IMR-90 (cell line): ENCODE data around the gene NAPB. TPM values are rescaled to one million over a fixed set of nuclear protein-coding genes. Genes with fewer than 3 reads are reported as not detected.

Source experiments
- ATAC-seq: fragments of 200-7000 bp; cut with Tn5 transposase; 2 replicates; pipeline ENCODE4 v1.9.1; 2020; ENCODE audit warnings: low read depth, mild to moderate bottlenecking, moderate library complexity
- BruUV-seq: library from RNA; stranded (reverse); fragments of 400-500 nt; replicated peaks from 2 replicates; lab custom pipeline; 2021; lab: Mats Ljungman, UMichigan
- CTCF ChIA-PET: fragments of 300-600 bp; formaldehyde crosslinking; extraction: SDS; loops from one replicate; lab custom pipeline; 2021; ENCODE audit warnings: antibody characterized with exemption; lab: Yijun Ruan, JAX
- POLR2A ChIA-PET: fragments of 300-600 bp; sonication (Branson Sonifier 250); formaldehyde crosslinking; loops from one replicate; lab custom pipeline; 2022; ENCODE audit warnings: antibody characterized with exemption; ENCODE audit not compliant: unreplicated experiment; lab: Charles Lee
- DNase-seq: peaks from one replicate; pipeline ENCODE4 v3.0.0; 2013
- H2AFZ ChIP-seq: replicated peaks from 2 replicates; pipeline ENCODE3; 2013; ENCODE audit warnings: low read length, mild to moderate bottlenecking; ENCODE audit not compliant: poor library complexity
- H2AK5ac ChIP-seq: 2 replicates; pipeline ENCODE4 v1.6.1; 2013; ENCODE audit warnings: low read depth, low read length, inconsistent platforms
- H2AK9ac ChIP-seq: replicated peaks from 2 replicates; pipeline ENCODE3; 2013; ENCODE audit warnings: mild to moderate bottlenecking, low read depth, low read length, moderate library complexity; ENCODE audit not compliant: poor library complexity
- H2BK120ac ChIP-seq: 2 replicates; pipeline ENCODE4 v1.6.1; 2013; ENCODE audit warnings: low read depth, low read length, inconsistent platforms
- H2BK15ac ChIP-seq: 3 replicates; pipeline ENCODE4 v1.6.1; 2013; ENCODE audit warnings: low read depth, low read length, inconsistent platforms
- H2BK20ac ChIP-seq: 2 replicates; pipeline ENCODE4 v1.6.1; 2013; ENCODE audit warnings: low read depth, mild to moderate bottlenecking, inconsistent platforms, low read length, moderate library complexity
- H2BK5ac ChIP-seq: 2 replicates; pipeline ENCODE4 v1.6.1; 2013; ENCODE audit warnings: mild to moderate bottlenecking, low read depth, low read length, inconsistent platforms; ENCODE audit not compliant: poor library complexity, severe bottlenecking
- H3K14ac ChIP-seq: replicated peaks from 2 replicates; pipeline ENCODE4 v1.6.1; 2013; ENCODE audit warnings: low read depth, low read length, inconsistent platforms
- H3K18ac ChIP-seq: 2 replicates; pipeline ENCODE4 v1.6.1; 2013; ENCODE audit warnings: low read depth, low read length, control low read depth
- H3K23ac ChIP-seq: 2 replicates; pipeline ENCODE4 v1.6.1; 2013; ENCODE audit warnings: low read depth, low read length, inconsistent platforms
- H3K27ac ChIP-seq: 2 replicates; pipeline ENCODE4 v1.5.1; 2013; ENCODE audit warnings: mild to moderate bottlenecking, control low read depth, low read length; ENCODE audit not compliant: insufficient read depth
- H3K27me3 ChIP-seq: 2 replicates; pipeline ENCODE4 v1.6.1; 2013; ENCODE audit warnings: low read length; ENCODE audit not compliant: control insufficient read depth, insufficient read depth
- H3K36me3 ChIP-seq: 2 replicates; pipeline ENCODE4 v1.6.1; 2013; ENCODE audit warnings: low read length, mixed read lengths; ENCODE audit not compliant: control insufficient read depth, insufficient read depth
- H3K4ac ChIP-seq: 2 replicates; pipeline ENCODE4 v1.6.1; 2013; ENCODE audit warnings: low read depth, low read length, inconsistent platforms
- H3K4me1 ChIP-seq: 2 replicates; pipeline ENCODE4 v1.6.1; 2013; ENCODE audit warnings: low read length, mixed read lengths; ENCODE audit not compliant: control insufficient read depth, insufficient read depth
- H3K4me2 ChIP-seq: 2 replicates; pipeline ENCODE4 v1.6.1; 2013; ENCODE audit warnings: low read depth, mild to moderate bottlenecking, control low read depth, low read length, moderate library complexity
- H3K4me3 ChIP-seq: 2 replicates; pipeline ENCODE4 v1.5.1; 2013; ENCODE audit warnings: low read depth, mild to moderate bottlenecking, control low read depth, low read length, moderate library complexity; ENCODE audit not compliant: insufficient read depth
- H3K56ac ChIP-seq: 2 replicates; pipeline ENCODE4 v1.6.1; 2013; ENCODE audit warnings: low read length, inconsistent platforms; ENCODE audit not compliant: insufficient read depth; ENCODE audit errors: extremely low read depth
- H3K79me1 ChIP-seq, 2 experiments: 2 replicates each; pipeline ENCODE4 v1.6.1; 2013; ENCODE audit warnings: low read length in 2 of 2, inconsistent platforms in 1 of 2, low read depth in 1 of 2
- H3K9ac ChIP-seq: 2 replicates; pipeline ENCODE4 v1.6.1; 2013; ENCODE audit warnings: low read depth, low read length, control low read depth
- H3K9me1 ChIP-seq: 2 replicates; pipeline ENCODE4 v1.6.1; 2013; ENCODE audit warnings: low read length, inconsistent platforms; ENCODE audit not compliant: insufficient read depth
- H3K9me3 ChIP-seq: 2 replicates; pipeline ENCODE4 v1.6.1; 2013; ENCODE audit warnings: low read length; ENCODE audit not compliant: control insufficient read depth, insufficient read depth
- H4K20me1 ChIP-seq: 2 replicates; pipeline ENCODE4 v1.6.1; 2013; ENCODE audit warnings: low read length, inconsistent platforms; ENCODE audit not compliant: insufficient read depth
- H4K5ac ChIP-seq: 2 replicates; pipeline ENCODE4 v1.6.1; 2013; ENCODE audit warnings: mild to moderate bottlenecking, low read depth, low read length, control low read depth
- H4K8ac ChIP-seq, 2 experiments: 2 replicates each; pipeline ENCODE4 v1.6.1; 2013; ENCODE audit warnings: low read depth in 2 of 2, low read length in 2 of 2, control low read depth in 1 of 2, inconsistent platforms in 1 of 2
- H4K91ac ChIP-seq: 2 replicates; pipeline ENCODE4 v1.6.1; 2013; ENCODE audit warnings: low read depth, low read length, inconsistent platforms; ENCODE audit not compliant: insufficient read depth
- CTCF ChIP-seq: conservative IDR thresholded peaks from 2 replicates; pipeline ENCODE4 v1.5.1; 2012; ENCODE audit warnings: mild to moderate bottlenecking, low read depth, low read length, improper control_type of control experiment
- FOS ChIP-seq: fragments of 150-350 bp; IDR thresholded peaks from 2 replicates; pipeline ENCODE4 v1.6.1; 2016; ENCODE audit warnings: low read depth, low read length
- MAZ ChIP-seq: IDR thresholded peaks from 2 replicates; pipeline ENCODE4 v1.6.1; 2012; ENCODE audit warnings: low read depth, mild to moderate bottlenecking, low read length, improper control_type of control experiment, moderate library complexity, borderline replicate concordance
- RFX5 ChIP-seq: IDR thresholded peaks from 2 replicates; pipeline ENCODE4 v1.8.0; 2012; ENCODE audit warnings: low read depth, mild to moderate bottlenecking, low read length, moderate library complexity
- WGBS, 2 experiments: methylation state at CpG; one replicate each; pipeline versions ENCODE4 v1.1.5 to v1.1.7; 2013; ENCODE audit warnings: missing lambda C conversion rate in 2 of 2; ENCODE audit not compliant: insufficient read length in 1 of 2; ENCODE audit errors: extremely low coverage in 2 of 2; 5-methylcytosine and 5-hydroxymethylcytosine counted together
- dilution Hi-C: fragments of 300-500 bp; cut with HindIII; formaldehyde crosslinking; loops from one replicate; pipeline ENCODE4 v1.14.3; 2018; ENCODE audit warnings: low sequenced_read_pairs; ENCODE audit not compliant: unreplicated experiment
- in situ Hi-C: fragments of 300-500 bp; cut with MboI; formaldehyde crosslinking; loops from 3 replicates; pipeline ENCODE4 v1.14.3; 2019; ENCODE audit warnings: low sequenced_read_pairs, inconsistent platforms, mixed read lengths
- intact Hi-C: fragments of 100-400 bp; cut with micrococcal nuclease; formaldehyde crosslinking; loops from 2 replicates; pipeline ENCODE4 v1.10.0; 2022
- polyA plus RNA-seq, 3 experiments: library from polyadenylated mRNA; depleted of rRNA; stranded (reverse); fragments of >200 nt; gene quantifications; 2 replicates each; pipeline ENCODE4 v1.2.3, GENCODE V29; 2012; ENCODE audit warnings: low replicate concordance in 1 of 3
- total RNA-seq: library from RNA; depleted of rRNA; stranded (reverse); fragments of >200 nt; gene quantifications from 2 replicates; pipeline ENCODE4 v1.2.3, GENCODE V29; 2012
- TF ChIP-seq, protein P1 (sequence below): fragments of 150-350 bp; IDR thresholded peaks from 2 replicates; pipeline ENCODE4 v1.6.1; 2016; ENCODE audit warnings: low read depth, mild to moderate bottlenecking, low read length, moderate library complexity, borderline replicate concordance

The NAPB gene
- total and polyA plus RNA-seq, 2 of the 4 experiments (the other 2 are of a cell fraction), result 4.4 to 5.2 TPM

DNA sequence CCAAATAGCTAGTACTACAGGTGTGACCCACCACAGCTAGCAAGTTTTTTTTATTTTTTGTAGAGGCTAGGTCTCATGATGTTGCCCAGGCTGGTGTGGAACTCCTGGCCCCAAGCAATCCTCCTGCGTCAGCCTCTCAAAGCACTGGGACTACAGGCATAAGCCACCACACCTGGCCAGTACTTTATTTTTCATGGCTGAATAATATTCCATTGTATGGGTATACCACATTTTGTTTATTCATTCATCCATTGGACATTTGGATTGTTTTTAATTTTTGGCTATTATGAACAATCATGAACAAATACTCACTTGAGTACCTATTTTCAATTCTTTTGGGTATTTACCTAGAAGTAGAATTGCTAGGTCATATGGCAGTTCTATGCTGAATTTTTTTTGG lies 77.7 kb downstream of the NAPB start:
- intact Hi-C loops, result loop anchor here (5.0 kb wide), 1 partner anchor 1006 kb away; no protein-coding TSS in a partner anchor
- in situ Hi-C loops, result loop anchor here (5.0 to 25.0 kb wide), 3 partner anchors 289 to 1006 kb away; no protein-coding TSS in a partner anchor

More for the DNA sequence above, 77.7 kb downstream of the NAPB start:
- H2AK9ac ChIP-seq, result no peak overlapping the region
- H2BK20ac ChIP-seq, result no peak overlapping the region
- no peak overlapping the region for H2AFZ ChIP-seq
- H3K9me1 ChIP-seq, result no peaks in the 10 kb centered on the region
- BruUV-seq, result no TSS peak
- H3K9ac ChIP-seq, result no peak overlapping the region
- no peak overlapping the region for H3K4me2 ChIP-seq
- no peak overlapping the region for H3K56ac ChIP-seq
- H3K4me1 ChIP-seq, result no peaks in the 10 kb centered on the region
- H2BK5ac ChIP-seq, result no peak overlapping the region
- no peak overlapping the region for H3K23ac ChIP-seq
- dilution Hi-C loops, result no loop called here
- no CpG with 5 or more reads among the region's 1 CpG for WGBS, 2 experiments
- H4K5ac ChIP-seq, result no peak overlapping the region
- no peak overlapping the region for H3K4ac ChIP-seq
- no peaks in the 10 kb centered on the region for H4K20me1 ChIP-seq
- H4K8ac ChIP-seq, result no peak overlapping the region
- H3K4me3 ChIP-seq, result no peak overlapping the region
- ChIA-PET POLR2A (no interaction called here), CTCF (interaction anchor here (0.7 to 1.4 kb wide), 3 partner anchors 8 to 659 kb away, joined by 3 to 6 read pairs (median 3); no protein-coding TSS in a partner anchor)
- H3K27ac ChIP-seq, result no peak overlapping the region
- H3K36me3 ChIP-seq, result no peaks in the 10 kb centered on the region
- no peak for DNase-seq
- no peak overlapping the region for H2BK15ac ChIP-seq
- no peak overlapping the region for H2AK5ac ChIP-seq
- H3K79me1 ChIP-seq, result no peaks in the 10 kb centered on the region
- no peaks in the 10 kb centered on the region for H3K9me3 ChIP-seq
- H3K18ac ChIP-seq, result no peak overlapping the region
- ATAC-seq, result no peak
- no peak for TF ChIP-seq FOS
- no peak for TF ChIP-seq RFX5
- TF ChIP-seq, protein P1, sequence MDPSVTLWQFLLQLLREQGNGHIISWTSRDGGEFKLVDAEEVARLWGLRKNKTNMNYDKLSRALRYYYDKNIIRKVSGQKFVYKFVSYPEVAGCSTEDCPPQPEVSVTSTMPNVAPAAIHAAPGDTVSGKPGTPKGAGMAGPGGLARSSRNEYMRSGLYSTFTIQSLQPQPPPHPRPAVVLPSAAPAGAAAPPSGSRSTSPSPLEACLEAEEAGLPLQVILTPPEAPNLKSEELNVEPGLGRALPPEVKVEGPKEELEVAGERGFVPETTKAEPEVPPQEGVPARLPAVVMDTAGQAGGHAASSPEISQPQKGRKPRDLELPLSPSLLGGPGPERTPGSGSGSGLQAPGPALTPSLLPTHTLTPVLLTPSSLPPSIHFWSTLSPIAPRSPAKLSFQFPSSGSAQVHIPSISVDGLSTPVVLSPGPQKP, result no peak
- TF ChIP-seq CTCF, result no peak
- no peak for TF ChIP-seq MAZ
- H3K14ac ChIP-seq, result no peak overlapping the region
- H2BK120ac ChIP-seq, result no peak overlapping the region
- no peak overlapping the region for H4K91ac ChIP-seq
- H3K27me3 ChIP-seq, result peaks cover 13% of the 10 kb centered on the region
